ENCODE results near the gene RFFL.

Gene RFFL

DNA sequence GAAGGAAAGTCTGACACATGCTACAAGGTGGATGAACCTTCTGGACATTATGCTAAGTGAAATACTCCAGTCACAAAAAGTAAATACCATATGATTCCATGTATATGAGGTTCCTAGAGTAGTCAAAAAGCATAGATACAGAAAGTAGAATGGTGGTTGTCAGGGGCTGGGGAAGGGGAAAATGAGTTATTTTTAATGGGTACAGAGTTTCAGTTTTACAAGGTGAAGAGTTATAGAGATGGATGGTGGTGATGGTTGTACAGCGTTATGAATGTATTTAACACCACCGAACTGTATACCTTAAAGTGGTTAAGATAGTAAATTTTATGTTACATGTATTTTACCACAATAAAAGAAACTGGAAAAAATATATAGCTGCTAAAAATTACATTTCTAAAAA, 38.2 kb upstream of the RFFL start:
- H3K4me3 ChIP-seq (ENCODE audit: low read length) = no peak overlapping the region
- TF ChIP-seq EZH2phosphoT487 (IDR thresholded peaks at IDR 0.05; ENCODE audit: low read depth) = no peak
- TF ChIP-seq, protein P1, sequence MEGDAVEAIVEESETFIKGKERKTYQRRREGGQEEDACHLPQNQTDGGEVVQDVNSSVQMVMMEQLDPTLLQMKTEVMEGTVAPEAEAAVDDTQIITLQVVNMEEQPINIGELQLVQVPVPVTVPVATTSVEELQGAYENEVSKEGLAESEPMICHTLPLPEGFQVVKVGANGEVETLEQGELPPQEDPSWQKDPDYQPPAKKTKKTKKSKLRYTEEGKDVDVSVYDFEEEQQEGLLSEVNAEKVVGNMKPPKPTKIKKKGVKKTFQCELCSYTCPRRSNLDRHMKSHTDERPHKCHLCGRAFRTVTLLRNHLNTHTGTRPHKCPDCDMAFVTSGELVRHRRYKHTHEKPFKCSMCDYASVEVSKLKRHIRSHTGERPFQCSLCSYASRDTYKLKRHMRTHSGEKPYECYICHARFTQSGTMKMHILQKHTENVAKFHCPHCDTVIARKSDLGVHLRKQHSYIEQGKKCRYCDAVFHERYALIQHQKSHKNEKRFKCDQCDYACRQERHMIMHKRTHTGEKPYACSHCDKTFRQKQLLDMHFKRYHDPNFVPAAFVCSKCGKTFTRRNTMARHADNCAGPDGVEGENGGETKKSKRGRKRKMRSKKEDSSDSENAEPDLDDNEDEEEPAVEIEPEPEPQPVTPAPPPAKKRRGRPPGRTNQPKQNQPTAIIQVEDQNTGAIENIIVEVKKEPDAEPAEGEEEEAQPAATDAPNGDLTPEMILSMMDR (IDR thresholded peaks at IDR 0.05; ENCODE audit: low read depth, low read length) = no peak
- no peak overlapping the region for H2AFZ ChIP-seq (ENCODE audit: low read depth, low read length)
- H3K9me3 ChIP-seq (ENCODE audit: insufficient read depth, low read length) = no peaks in the 10 kb centered on the region
- H3K9ac ChIP-seq (ENCODE audit: low read length) = no peak overlapping the region
- no peak overlapping the region for H3K27ac ChIP-seq (ENCODE audit: low read length)
- no peaks in the 10 kb centered on the region for H4K20me1 ChIP-seq (ENCODE audit: insufficient read depth, low read length)
- H3K79me2 ChIP-seq (ENCODE audit: low read length) = no peaks in the 10 kb centered on the region
- H3K4me1 ChIP-seq (ENCODE audit: low read length) = no peaks in the 10 kb centered on the region
- no peaks in the 10 kb centered on the region for H3K27me3 ChIP-seq (ENCODE audit: low read depth, low read length)
- peaks cover 39% of the 10 kb centered on the region for H3K36me3 ChIP-seq (replicated peaks; ENCODE audit: low read depth, low read length)
- H3K4me2 ChIP-seq (ENCODE audit: low read length) = no peak overlapping the region

DNA sequence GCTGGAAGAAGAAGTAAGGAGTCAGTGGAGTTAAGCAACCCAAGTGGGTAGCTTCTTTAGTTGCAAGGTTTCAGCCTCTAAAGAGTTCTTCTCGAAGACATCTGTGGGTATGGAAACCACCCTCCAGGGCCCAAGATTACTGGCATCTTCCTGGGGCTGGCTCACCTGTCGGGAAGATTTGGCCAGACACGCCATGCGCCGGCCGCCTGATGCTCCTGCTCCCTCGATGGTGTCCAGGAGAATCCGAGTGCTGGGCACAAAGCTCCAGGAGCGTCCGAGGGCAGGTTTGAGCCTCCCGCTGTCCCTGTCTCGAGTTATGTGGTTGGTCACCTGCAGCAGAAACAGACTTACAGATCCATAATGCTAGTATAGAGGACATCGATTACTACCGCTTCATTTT, 37.5 kb upstream of the RFFL start:
- no peak overlapping the region for H3K4me3 ChIP-seq (ENCODE audit: low read length)
- H3K36me3 ChIP-seq (replicated peaks; ENCODE audit: low read depth, low read length) = peaks cover 33% of the 10 kb centered on the region
- no peaks in the 10 kb centered on the region for H3K9me3 ChIP-seq (ENCODE audit: insufficient read depth, low read length)
- H4K20me1 ChIP-seq (ENCODE audit: insufficient read depth, low read length) = no peaks in the 10 kb centered on the region
- no peak overlapping the region for H3K9ac ChIP-seq (ENCODE audit: low read length)
- H3K4me1 ChIP-seq (ENCODE audit: low read length) = no peaks in the 10 kb centered on the region
- no peak overlapping the region for H3K27ac ChIP-seq (ENCODE audit: low read length)
- H2AFZ ChIP-seq (ENCODE audit: low read depth, low read length) = no peak overlapping the region
- no peaks in the 10 kb centered on the region for H3K79me2 ChIP-seq (ENCODE audit: low read length)
- TF ChIP-seq, protein P1 (IDR thresholded peaks at IDR 0.05; ENCODE audit: low read depth, low read length) = no peak
- no peak for TF ChIP-seq EZH2phosphoT487 (IDR thresholded peaks at IDR 0.05; ENCODE audit: low read depth)
- no peak overlapping the region for H3K4me2 ChIP-seq (ENCODE audit: low read length)
- no peaks in the 10 kb centered on the region for H3K27me3 ChIP-seq (ENCODE audit: low read depth, low read length)

DNA sequence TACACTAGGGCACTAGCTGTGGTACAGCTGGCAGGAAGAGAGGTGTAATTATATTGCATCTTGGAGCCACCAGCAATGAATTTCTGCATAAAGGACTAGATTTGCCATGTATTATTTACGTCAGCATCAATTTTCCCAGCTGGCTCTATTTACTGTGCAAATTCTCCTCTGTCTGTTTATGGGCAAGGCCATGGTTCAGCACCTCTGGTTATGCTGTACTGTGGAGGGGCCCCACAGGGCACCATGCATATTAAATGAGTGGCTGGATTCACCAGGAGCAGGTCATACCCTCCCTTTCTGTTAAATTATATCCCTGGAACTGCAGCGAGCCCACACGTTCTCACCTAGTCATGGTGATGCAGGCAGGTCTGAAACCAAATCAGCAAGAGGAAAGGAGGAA, 36.4 kb upstream of the RFFL start:
- TF ChIP-seq EZH2phosphoT487 (IDR thresholded peaks at IDR 0.05; ENCODE audit: low read depth) = no peak
- TF ChIP-seq, protein P1 (IDR thresholded peaks at IDR 0.05; ENCODE audit: low read depth, low read length) = no peak
- Histone ChIP-seq H2AFZ (ENCODE audit: low read depth, low read length) (no peak overlapping the region), H3K4me1 (ENCODE audit: low read length) (no peaks in the 10 kb centered on the region)

DNA sequence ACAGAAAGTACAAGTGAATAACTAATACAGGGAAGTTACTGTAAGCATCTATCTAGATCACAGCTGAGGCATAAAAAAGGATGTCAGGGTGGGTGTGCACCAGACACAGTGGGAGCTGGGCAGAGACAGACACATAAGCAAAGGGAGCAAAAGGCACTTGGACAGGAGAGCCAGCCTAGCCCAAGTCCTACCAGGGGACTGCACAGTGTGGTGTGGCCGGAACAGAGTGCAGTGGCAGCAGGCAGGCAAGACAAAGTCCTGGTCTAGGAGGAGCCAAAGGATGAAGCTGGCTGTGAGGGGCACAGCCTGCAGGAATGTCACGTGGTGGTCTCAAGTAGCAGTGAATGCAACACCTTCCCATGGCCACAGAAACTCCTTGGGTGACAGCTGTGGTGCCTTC, 34.3 kb upstream of the RFFL start:
- Histone ChIP-seq H3K27me3 (ENCODE audit: low read depth, low read length) (no peaks in the 10 kb centered on the region), H4K20me1 (ENCODE audit: insufficient read depth, low read length) (no peaks in the 10 kb centered on the region), H3K4me2 (ENCODE audit: low read length) (no peak overlapping the region), H3K4me1 (ENCODE audit: low read length) (no peaks in the 10 kb centered on the region), H3K79me2 (ENCODE audit: low read length) (no peaks in the 10 kb centered on the region), H2AFZ (ENCODE audit: low read depth, low read length) (no peak overlapping the region), H3K9me3 (ENCODE audit: insufficient read depth, low read length) (no peaks in the 10 kb centered on the region), H3K27ac (ENCODE audit: low read length) (no peak overlapping the region), H3K9ac (ENCODE audit: low read length) (no peak overlapping the region), H3K36me3 (replicated peaks; ENCODE audit: low read depth, low read length) (peaks cover 21% of the 10 kb centered on the region), H3K4me3 (ENCODE audit: low read length) (no peak overlapping the region)
- TF ChIP-seq, protein P1 (IDR thresholded peaks at IDR 0.05; ENCODE audit: low read depth, low read length) = no peak
- TF ChIP-seq EZH2phosphoT487 (IDR thresholded peaks at IDR 0.05; ENCODE audit: low read depth) = no peak

More for the DNA sequence above, 36.4 kb upstream of the RFFL start:
- Histone ChIP-seq H3K27ac (ENCODE audit: low read length) (no peak overlapping the region), H3K4me3 (ENCODE audit: low read length) (no peak overlapping the region), H3K27me3 (ENCODE audit: low read depth, low read length) (no peaks in the 10 kb centered on the region), H3K9me3 (ENCODE audit: insufficient read depth, low read length) (no peaks in the 10 kb centered on the region), H3K79me2 (ENCODE audit: low read length) (no peaks in the 10 kb centered on the region), H3K9ac (ENCODE audit: low read length) (no peak overlapping the region), H3K4me2 (ENCODE audit: low read length) (no peak overlapping the region), H3K36me3 (replicated peaks; ENCODE audit: low read depth, low read length) (peaks cover 25% of the 10 kb centered on the region), H4K20me1 (ENCODE audit: insufficient read depth, low read length) (no peaks in the 10 kb centered on the region)

Measured in OCI-LY3 (cell line).